GM18505 (cell line): ENCODE results near the gene COBLL1.
"Not testable (repeated sequence)": the region's sequence is repeated elsewhere in the genome, so short reads cannot be mapped to it uniquely, and the experiment has no call there.

Experiments
- ATAC-seq: cut with Tn5 transposase; IDR thresholded peaks from one replicate; pipeline ENCODE4 v1.9.1; 2021; ENCODE audit not compliant: unreplicated experiment
- POLR2A ChIP-seq: IDR thresholded peaks from 4 replicates; pipeline ENCODE4 v1.6.1; 2011; ENCODE audit warnings: borderline replicate concordance; ENCODE audit not compliant: insufficient read depth, insufficient read length; ENCODE audit errors: extremely low read depth

COBLL1 gene

GRCh38 chr2:164868563-164869419 is 27.2 kb upstream of the COBLL1 start:
- ATAC-seq = no peak
- no peak for TF ChIP-seq POLR2A

DNA sequence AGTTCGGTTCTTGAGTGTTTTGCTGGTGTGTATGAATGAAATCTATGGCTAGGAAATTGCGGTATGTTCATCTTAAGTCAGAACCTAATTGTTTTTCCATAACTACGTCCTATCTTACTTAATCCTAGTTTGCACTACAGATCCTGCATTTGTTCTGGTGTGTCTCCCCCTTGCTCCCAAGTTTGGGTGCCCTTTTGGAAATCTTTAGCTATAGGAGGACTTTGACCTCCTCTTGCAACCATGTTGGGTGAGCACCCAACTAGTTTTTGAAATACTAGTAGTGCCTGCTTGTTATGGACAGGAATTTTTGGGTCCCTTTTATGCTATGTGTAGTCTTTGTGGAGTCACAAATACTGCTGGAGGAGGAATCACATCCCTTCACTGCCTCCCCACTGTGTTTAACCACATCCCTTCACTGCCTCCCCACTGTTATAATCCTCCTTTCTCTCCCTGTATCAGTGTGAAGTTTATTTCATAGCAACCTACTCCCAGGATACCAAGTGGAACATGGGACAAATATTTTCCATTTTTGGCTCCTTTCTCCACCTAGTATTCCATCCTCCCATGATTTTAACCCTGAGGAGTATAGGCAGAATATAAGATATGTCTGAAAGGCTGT is 26.3 kb upstream of the COBLL1 start:
- ATAC-seq = no peak
- TF ChIP-seq POLR2A = no peak

GRCh38 chr2:164866381-164866780 is 24.8 kb upstream of the COBLL1 start:
- not testable (repeated sequence) for ATAC-seq

DNA sequence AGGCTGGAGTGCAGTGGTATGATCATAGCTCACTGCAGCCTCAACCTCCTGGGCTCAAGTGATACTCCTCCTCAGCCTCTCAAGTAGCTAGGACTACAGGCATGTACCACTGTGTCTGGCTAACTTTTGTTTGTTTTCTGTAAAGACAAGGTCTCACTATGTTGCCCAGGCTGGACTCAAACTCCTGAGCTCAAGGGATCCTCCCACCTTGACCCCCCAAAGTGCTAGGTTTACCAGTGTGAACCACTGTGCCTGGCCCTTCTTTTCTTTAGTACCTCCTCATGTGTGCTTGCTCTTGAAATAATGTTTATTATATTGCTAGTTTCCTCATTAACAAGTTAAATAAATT is 19.0 kb upstream of the COBLL1 start:
- no peak for ATAC-seq
- no peak for TF ChIP-seq POLR2A

- not testable (repeated sequence) for ATAC-seq
Observed at GRCh38 chr2:164859906-164860693, 18.5 kb upstream of the COBLL1 start.

- ATAC-seq = no peak
- no peak for TF ChIP-seq POLR2A
Observed at GRCh38 chr2:164859251-164859818, 17.7 kb upstream of the COBLL1 start.

GRCh38 chr2:164852086-164852485 is 10.5 kb upstream of the COBLL1 start:
- ATAC-seq = no peak
- no peak for TF ChIP-seq POLR2A

DNA sequence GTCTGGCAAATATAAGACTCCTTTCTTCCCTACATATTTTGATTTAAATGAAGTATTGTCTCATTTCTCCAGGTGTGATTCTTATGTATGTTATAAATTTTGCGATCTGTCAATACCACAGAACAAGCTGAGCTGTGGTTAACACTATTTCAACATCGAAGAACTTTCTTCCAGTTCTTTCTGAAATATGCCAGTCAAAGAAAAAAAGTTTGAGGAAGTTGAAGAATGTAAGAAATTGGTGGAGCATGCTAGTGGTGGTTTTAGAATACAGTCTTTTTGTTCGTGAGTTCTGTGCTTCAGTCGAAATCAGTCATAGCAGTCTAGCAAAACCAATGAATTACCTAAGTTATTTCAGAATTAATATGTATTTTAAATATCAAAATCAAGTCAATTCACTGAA is 8.6 kb upstream of the COBLL1 start:
- no peak for ATAC-seq
- no peak for TF ChIP-seq POLR2A

DNA sequence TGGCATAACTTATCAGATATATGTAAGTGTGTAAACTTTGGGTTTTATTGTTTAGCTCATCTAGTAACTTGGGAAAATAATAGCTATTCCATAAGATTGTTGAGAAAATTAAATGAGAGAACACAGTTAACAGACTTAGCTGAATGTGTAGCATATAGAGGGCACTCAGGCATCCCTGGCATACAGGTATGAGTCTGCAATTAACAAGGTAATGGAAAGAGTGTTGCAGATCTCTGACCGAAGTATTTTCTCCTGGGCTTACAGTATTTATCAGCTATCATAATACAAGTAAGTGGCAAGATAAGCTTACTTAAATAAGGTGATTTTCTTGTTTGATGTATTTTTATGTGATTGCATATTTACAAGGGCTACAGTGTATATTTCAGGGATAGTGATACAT is 7.9 kb upstream of the COBLL1 start:
- no peak for ATAC-seq
- TF ChIP-seq POLR2A = no peak

DNA sequence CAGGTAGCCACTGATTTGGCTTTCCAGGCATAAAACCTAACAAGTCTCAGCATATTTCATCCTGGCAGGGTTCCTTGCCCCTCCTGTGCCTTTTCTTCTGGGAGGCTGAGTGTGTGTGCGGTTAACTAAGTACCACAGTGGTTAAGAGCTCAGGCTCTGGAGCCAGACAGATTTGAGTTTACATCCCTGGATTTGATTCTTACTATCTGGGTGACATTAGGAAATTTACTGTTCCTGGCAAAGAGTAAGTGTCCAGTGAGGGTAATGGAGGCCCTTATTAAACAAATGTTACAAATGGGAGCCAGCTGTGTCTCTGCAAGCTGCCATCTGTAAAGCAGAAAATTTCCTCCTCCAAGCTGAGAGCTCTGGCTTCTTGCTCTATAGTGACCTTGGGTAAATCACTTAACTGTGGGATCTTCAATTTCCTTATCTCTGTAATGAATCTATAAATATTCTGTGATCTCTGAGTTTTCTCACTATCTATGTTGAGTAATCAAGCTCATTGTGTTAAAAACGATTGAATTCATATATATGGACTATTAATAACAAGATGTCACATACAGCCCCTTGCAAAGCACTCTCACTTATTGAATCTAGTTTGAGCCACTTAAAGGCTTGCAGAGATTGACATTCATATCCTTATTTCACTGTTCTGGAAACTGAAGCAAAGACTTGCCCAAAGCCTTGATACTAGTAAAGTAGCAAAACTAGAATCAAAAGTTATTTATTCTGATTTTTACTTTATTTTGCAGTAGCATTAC is 6.5 kb upstream of the COBLL1 start:
- no peak for TF ChIP-seq POLR2A
- ATAC-seq = no peak

DNA sequence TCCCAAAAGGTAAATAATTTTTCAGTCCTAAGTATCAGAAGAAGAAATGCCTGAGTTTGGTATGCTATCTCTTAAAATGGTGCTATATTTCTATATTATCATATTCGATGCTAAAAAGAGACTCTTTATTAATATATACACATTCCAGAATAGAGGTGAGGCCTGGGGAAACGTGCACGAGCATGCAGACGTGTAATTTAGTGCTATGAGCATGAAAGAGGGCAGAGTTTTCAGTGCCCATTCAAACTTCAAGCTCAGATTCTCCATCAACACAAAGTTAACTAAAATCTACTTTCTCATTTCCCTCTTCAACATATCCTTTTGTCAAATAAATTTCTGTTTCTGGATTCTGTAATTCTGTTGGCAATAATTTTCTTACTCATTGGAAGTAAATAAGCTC is 5.7 kb upstream of the COBLL1 start:
- no peak for TF ChIP-seq POLR2A
- ATAC-seq = no peak

DNA sequence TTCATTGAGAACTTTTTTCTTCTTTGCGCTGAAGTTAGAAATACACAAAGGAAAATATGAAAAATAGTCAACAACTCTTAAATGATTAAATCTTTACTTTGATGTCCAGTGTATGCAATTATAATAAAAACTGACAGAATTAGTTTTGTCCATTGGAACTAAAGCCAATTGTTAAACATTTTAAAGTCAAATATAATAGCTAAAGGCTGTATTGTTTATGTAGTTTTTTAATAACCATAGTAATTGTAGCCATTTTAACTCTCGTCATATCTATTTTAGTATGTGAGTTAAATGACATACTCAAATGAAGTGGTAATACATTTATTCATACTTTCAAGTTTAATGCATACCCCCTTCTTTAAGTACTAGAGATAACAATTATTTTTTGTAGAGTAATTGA is 4.7 kb upstream of the COBLL1 start:
- no peak for TF ChIP-seq POLR2A
- no peak for ATAC-seq

- TF ChIP-seq POLR2A = no peak
- no peak for ATAC-seq
Observed at GRCh38 chr2:164843346-164843911, 1.8 kb upstream of the COBLL1 start.
